ENCODE measurements around the gene LIN28B.

The LIN28B gene

DNA sequence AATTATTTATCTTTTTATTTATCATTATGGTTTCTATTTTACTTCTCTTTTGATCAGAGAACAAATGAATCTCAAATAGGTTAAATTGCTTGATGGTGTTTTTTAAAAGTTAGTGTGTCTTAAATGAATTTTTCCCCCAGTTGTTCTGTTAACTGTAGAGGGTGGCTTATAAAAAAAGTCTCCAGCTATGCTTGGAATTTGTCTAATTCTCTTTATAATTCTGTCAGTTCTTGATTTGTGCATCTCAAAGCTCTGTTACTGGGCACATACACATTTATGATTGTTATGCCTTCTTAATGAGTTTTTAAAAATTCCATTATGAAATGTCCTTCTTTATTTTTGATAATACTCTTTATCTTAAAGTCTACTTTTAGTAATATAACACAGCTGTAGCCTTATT, 58.0 kb downstream of the LIN28B start:
- no peak for DNase-seq (ENCODE audit: low spot score)

GRCh38 chr6:105015482-105015881, 58.6 kb downstream of the LIN28B start:
- DNase-seq (ENCODE audit: low spot score), result no peak

GRCh38 chr6:105019285-105019684, 62.4 kb downstream of the LIN28B start:
- DNase-seq (ENCODE audit: low spot score), result no peak

DNA sequence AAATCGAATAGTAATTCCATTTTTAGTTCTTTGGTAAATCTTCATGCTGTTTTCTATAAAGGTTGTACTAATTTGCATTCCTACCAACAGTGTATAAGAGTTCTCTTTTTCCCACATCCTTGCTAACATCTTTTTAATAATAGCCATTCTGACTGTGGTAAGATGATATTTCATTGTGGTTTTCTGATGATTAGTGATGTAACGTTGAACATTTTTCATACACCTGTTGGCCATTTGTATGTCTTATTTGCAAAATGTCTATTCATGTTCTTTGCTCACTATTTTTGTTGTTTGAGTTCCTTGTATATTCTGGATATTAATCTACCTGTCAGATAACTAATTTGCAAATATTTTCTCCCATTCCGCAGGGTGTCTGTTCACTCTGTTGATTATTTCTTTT, 64.5 kb downstream of the LIN28B start:
- no peak for DNase-seq (ENCODE audit: low spot score)

GRCh38 chr6:105022416-105022815, 65.5 kb downstream of the LIN28B start:
- no peak for DNase-seq (ENCODE audit: low spot score)

DNA sequence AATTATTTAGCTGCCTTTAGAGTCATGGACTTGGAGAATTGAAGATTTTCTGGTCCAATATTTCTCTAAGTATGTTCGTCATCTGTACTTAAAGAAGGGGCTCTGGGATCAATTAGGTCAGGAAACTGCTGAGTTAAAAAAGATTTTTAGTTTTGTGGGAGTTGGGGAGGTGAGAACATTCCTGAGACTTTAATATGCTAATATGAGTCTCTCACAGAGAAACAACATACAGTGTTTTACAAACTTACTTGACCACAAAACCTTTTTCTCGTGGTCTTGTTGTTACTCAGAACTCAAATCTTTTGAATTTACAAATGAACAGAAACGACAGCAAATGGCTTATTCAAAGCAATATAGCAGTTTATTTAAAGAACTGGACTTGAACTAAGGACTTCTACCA, 67.9 kb downstream of the LIN28B start:
- no peak for DNase-seq (ENCODE audit: low spot score)

- no peak for DNase-seq (ENCODE audit: low spot score)
These were observed 72.0 kb downstream of the LIN28B start for GRCh38 chr6:105028898-105029297.

DNA sequence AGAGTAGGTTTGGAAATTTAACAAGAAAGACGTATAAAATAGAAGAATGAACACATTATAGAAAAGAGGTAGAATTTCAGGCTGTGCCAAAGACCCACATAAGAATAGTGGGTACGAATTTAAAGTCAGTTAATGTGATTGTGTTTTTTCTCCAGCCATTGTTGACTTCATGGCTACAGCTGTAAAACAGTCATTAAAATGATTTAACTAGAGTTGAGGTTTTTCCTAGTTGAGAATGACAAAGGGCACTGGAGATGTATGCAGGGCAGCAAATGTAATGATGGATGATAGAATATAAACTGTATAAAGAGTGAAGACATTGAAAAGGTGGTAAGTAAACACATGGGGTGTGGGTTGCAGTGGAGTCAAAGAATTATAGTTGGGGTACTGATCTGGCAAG, 72.7 kb downstream of the LIN28B start:
- DNase-seq (ENCODE audit: low spot score), result no peak

DNA sequence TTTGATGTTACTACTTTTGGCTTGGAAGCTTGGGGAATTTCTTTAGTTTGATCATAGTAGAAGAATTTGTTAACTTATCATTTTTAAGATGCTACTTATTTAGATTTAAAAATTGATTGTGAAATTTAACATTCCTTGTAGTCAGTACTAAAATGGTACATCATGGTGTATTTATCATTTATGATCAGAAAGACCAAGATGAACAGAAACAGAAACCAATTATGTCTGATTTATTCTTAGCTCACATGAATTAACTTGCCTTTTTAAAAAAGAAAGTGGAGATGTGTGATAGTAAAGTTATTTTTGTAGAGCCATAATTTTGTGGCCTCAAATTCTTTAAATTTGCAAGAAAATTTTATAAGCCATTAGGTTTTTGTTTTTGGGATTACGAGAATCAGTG, 77.6 kb downstream of the LIN28B start:
- no peak for DNase-seq (ENCODE audit: low spot score)

DNA sequence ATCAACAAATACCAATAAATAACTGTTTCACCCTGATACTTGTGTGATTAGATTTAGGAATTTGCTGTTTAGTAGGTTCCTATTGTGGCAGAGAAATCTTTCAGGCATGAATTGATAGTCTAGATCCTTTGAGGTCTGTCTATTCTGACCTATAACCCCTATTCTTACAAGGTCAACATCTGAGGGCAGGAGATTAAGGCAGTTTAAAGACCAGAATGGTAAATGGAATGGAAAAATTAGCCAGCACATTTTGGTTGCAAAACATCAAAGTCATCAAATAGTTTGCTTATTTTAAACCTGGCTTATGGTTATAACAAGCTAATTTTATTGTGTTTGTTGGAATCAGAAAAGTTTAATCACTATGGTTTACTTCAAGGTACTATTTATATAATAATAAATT, 78.4 kb downstream of the LIN28B start:
- no peak for DNase-seq (ENCODE audit: low spot score)

- DNase-seq (ENCODE audit: low spot score), result no peak
These were observed 79.4 kb downstream of the LIN28B start for GRCh38 chr6:105036351-105036750.

- no peak for DNase-seq (ENCODE audit: low spot score)
These were observed 81.4 kb downstream of the LIN28B start for GRCh38 chr6:105038259-105038658.

DNA sequence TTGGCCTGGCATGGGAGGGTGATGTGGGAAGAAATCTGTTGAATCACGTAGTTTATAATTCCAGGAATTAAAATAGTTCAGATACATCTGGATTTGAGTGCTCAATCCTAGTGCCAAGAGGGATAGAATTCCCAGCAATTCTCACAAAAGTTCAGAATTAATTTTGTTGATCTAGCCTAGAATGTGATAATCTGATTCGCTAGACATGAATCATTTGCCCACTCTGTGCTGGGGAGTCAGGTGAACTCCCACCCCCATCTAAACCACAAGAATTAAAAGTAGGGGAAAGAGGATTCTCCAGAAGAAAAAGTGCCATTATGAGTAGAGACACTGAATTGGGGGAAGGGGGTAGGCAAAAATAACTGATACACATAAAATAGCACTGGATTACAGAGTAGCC, 85.0 kb downstream of the LIN28B start:
- DNase-seq (ENCODE audit: low spot score), result no peak

GRCh38 chr6:105042648-105043047, 85.7 kb downstream of the LIN28B start:
- DNase-seq (ENCODE audit: low spot score), result no peak

DNA sequence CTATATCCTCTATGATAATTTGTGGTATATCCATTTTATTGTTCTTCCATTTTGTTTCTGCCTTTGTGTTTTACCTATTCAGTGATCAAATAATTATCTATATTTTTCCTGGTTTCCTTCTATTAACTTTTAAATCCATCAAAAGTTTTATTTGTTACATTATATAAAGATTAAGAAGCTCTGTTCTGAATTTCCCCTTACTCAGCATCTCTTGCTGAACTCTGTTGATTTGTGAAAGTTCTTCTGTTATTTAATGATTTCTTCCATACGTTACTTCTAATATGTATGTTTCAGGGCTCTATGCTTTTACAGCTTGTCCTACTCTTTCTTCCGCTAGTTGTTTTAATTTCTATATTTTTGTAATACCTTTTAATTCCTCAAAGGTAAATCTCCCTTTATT, 87.1 kb downstream of the LIN28B start:
- no peak for DNase-seq (ENCODE audit: low spot score)

DNA sequence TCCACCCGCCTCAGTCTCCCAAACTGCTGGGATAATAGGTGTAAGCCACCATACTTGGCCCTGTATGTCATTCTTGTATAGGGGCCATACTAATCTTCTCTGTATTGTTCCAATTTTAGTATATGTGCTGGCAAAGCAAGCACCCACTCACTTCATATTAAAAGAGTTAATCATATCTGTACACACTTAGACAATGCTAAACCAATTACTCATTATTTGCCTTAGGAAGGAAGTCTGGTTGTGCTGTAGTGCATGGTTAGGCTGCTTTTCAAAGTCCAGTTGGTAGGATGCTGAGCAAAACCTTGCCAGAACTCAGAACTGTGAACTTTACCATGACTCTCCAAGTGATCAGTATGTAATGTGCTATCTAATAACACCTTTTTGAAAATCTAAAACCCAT, 88.6 kb downstream of the LIN28B start:
- no peak for DNase-seq (ENCODE audit: low spot score)

DNA sequence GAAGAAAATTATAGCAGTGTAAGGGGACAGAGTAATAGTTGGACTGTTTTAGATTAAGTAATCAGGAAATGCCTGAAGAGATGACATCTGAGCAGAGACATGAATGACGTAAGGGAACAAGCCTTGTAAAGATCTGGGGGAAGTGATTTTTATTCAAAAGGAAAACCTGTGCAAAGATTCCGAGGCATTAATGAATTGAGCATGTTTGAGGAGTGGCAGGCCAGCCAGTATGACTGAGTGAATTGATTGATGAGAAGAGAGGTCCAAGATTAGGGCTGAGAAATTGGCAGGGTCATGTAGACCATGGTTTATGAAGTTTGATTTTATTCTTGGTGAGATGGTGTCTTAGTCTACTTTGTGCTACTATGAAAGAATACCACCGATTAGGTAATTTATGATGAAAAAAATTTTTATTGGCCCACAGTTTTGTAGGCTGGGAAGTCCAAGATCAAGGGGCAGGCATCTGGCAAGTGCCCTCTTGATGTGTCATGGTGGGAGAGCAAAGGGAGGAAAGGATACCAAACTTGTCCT, 95.1 kb downstream of the LIN28B start:
- DNase-seq (ENCODE audit: low spot score), result no peak

GRCh38 chr6:105056646-105057045, 99.7 kb downstream of the LIN28B start:
- no peak for DNase-seq (ENCODE audit: low spot score)

DNA sequence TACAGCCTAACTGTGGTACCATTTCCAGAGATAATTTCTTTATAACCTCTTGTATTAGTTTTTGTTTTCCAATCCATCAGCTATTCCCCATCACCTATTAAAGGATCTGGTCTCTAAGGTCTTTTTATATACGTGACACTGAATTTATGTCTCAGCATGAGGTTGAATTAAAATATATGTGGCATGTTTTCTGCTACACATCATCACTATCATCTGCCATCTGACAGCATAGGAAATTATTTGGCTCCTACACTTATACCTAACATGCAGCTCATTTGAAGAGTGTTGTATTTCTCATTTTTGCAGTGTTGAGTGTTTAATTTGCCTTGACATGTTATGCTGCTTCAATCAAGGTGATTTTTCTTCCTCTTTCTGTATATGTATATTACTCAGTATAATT, 100.3 kb downstream of the LIN28B start:
- no peak for DNase-seq (ENCODE audit: low spot score)

DNA sequence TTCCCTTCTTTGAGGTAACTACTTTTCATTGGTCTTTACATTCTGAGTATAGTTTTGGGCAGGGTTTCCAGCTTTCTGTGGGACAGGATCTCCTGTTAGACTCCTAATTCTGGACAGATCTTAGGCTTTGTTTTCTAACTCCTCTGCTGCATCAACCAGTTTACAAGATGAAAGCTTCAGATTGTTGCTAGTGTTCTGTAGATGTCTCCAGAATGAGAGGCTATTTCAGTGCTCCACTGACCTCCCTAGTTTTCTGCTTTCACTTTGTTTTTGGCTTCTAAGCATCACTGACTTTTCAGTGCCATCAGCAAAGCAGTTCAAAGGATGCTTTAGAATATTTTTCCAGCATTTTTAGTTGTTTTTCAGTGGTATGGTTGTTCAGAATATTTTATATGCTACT, 101.4 kb downstream of the LIN28B start:
- DNase-seq (ENCODE audit: low spot score), result no peak

DNA sequence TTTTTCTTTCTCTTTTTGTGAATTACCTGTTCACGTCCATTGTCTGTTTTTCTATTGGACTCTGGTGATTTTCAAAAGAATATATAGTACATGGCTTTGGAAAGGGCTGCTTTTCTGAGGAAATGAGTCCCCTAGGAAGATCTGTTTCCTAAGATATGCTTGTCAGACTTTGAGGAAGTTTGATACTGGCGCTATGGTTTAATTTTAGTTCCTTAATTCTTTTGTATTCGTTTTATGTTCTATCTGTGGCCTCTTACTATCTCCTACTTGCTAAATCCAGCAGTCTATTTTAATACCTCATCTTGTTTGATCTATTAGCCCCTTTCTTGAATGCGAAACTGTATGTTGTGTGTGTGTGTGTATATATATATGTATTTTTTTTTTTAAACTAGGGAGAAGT, 101.9 kb downstream of the LIN28B start:
- no peak for DNase-seq (ENCODE audit: low spot score)

DNA sequence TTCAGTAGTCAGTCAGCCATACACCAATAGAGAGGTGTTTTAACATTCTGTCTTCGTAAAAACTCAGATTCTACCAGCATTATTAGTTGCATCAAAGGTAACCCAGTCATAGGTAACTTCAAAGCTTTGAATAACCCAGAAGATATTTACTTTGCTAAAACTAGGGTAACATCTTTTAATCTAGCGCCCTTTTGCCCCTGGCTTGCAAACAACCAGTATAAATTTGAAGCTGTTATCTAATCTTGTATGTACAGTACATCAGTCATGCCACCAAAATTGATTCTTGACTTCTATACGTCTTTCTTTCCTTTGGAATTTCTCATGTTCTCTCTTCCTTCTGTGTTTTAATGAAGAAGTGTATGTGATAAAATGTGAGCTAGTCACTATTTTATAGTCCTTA, 109.3 kb downstream of the LIN28B start:
- DNase-seq (ENCODE audit: low spot score), result no peak

- no peak for DNase-seq (ENCODE audit: low spot score)
These were observed 109.9 kb downstream of the LIN28B start for GRCh38 chr6:105066836-105067235.

GRCh38 chr6:105067329-105067728, 110.4 kb downstream of the LIN28B start:
- DNase-seq (ENCODE audit: low spot score), result no peak

GRCh38 chr6:105068407-105068806, 111.5 kb downstream of the LIN28B start:
- no peak for DNase-seq (ENCODE audit: low spot score)
